ENCODE data around the gene CDK6. TPM values are rescaled to one million over a fixed set of nuclear protein-coding genes. Genes with fewer than 3 reads are reported as not detected.

CDK6 gene
- total RNA-seq, 1 donor from 2014 or later, result 6.0 TPM

- H3F3A ChIP-seq (ENCODE audit: low read depth), result peaks cover 15% of the 10 kb centered on the region
- H3K9me3 Mint-ChIP-seq, result no peaks in the 10 kb centered on the region
- no peak overlapping the region for H3K4me3 ChIP-seq
- no peaks in the 10 kb centered on the region for H4K20me1 ChIP-seq (ENCODE audit: low read depth)
- H2AFZ ChIP-seq (replicated peaks), result no peak overlapping the region
- H3K36me3 Mint-ChIP-seq, result peaks cover 8% of the 10 kb centered on the region
- H3K4me2 ChIP-seq, result no peak overlapping the region
- H3K36me3 ChIP-seq, result no peaks in the 10 kb centered on the region
- no peaks in the 10 kb centered on the region for H3K27me3 Mint-ChIP-seq (ENCODE audit: insufficient read depth, low read depth)
- peaks cover 20% of the 10 kb centered on the region for H3K4me1 ChIP-seq
- TF ChIP-seq EZH2 (IDR thresholded peaks at IDR 0.05), result no peak
- TF ChIP-seq EZH2phosphoT487 (IDR thresholded peaks at IDR 0.05), result no peak
- TF ChIP-seq, protein P1, sequence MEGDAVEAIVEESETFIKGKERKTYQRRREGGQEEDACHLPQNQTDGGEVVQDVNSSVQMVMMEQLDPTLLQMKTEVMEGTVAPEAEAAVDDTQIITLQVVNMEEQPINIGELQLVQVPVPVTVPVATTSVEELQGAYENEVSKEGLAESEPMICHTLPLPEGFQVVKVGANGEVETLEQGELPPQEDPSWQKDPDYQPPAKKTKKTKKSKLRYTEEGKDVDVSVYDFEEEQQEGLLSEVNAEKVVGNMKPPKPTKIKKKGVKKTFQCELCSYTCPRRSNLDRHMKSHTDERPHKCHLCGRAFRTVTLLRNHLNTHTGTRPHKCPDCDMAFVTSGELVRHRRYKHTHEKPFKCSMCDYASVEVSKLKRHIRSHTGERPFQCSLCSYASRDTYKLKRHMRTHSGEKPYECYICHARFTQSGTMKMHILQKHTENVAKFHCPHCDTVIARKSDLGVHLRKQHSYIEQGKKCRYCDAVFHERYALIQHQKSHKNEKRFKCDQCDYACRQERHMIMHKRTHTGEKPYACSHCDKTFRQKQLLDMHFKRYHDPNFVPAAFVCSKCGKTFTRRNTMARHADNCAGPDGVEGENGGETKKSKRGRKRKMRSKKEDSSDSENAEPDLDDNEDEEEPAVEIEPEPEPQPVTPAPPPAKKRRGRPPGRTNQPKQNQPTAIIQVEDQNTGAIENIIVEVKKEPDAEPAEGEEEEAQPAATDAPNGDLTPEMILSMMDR (IDR thresholded peaks at IDR 0.05), result no peak
- DNase-seq (ENCODE audit: low spot score), result no peak
- H3K4me1 Mint-ChIP-seq, result no peaks in the 10 kb centered on the region
- no peak overlapping the region for H3K27ac ChIP-seq
- H3K79me2 ChIP-seq (ENCODE audit: low read depth), result no peaks in the 10 kb centered on the region
- H3K4me3 Mint-ChIP-seq, result no peak overlapping the region
- no peak overlapping the region for H3K27ac Mint-ChIP-seq
- peaks cover 12% of the 10 kb centered on the region for H3K27me3 ChIP-seq
- H3K9ac ChIP-seq, result no peak overlapping the region
- no peaks in the 10 kb centered on the region for H3K9me3 ChIP-seq (ENCODE audit: low read depth)
Observed at GRCh38 chr7:92612501-92612900, 223.9 kb downstream of the CDK6 start.

GRCh38 chr7:92611735-92612134 is 224.6 kb downstream of the CDK6 start:
- H3K9me3 Mint-ChIP-seq, result no peaks in the 10 kb centered on the region
- H3F3A ChIP-seq (ENCODE audit: low read depth), result peaks cover 15% of the 10 kb centered on the region
- H2AFZ ChIP-seq (replicated peaks), result no peak overlapping the region
- H3K4me1 Mint-ChIP-seq, result no peaks in the 10 kb centered on the region
- H3K36me3 Mint-ChIP-seq, result peaks cover 3% of the 10 kb centered on the region
- H3K4me2 ChIP-seq, result no peak overlapping the region
- no peak for DNase-seq (ENCODE audit: low spot score)
- no peak overlapping the region for H3K27ac ChIP-seq
- no peaks in the 10 kb centered on the region for H3K27me3 Mint-ChIP-seq (ENCODE audit: insufficient read depth, low read depth)
- H4K20me1 ChIP-seq (ENCODE audit: low read depth), result no peaks in the 10 kb centered on the region
- H3K27ac Mint-ChIP-seq, result no peak overlapping the region
- no peaks in the 10 kb centered on the region for H3K36me3 ChIP-seq
- no peak overlapping the region for H3K9ac ChIP-seq
- peaks cover 19% of the 10 kb centered on the region for H3K27me3 ChIP-seq
- H3K9me3 ChIP-seq (ENCODE audit: low read depth), result no peaks in the 10 kb centered on the region
- TF ChIP-seq, protein P1 (IDR thresholded peaks at IDR 0.05), result no peak
- TF ChIP-seq EZH2phosphoT487 (IDR thresholded peaks at IDR 0.05), result no peak
- TF ChIP-seq EZH2 (IDR thresholded peaks at IDR 0.05), result no peak
- no peak overlapping the region for H3K4me3 ChIP-seq
- H3K4me3 Mint-ChIP-seq, result no peak overlapping the region
- H3K4me1 ChIP-seq, result peaks cover 20% of the 10 kb centered on the region
- H3K79me2 ChIP-seq (ENCODE audit: low read depth), result no peaks in the 10 kb centered on the region

DNA sequence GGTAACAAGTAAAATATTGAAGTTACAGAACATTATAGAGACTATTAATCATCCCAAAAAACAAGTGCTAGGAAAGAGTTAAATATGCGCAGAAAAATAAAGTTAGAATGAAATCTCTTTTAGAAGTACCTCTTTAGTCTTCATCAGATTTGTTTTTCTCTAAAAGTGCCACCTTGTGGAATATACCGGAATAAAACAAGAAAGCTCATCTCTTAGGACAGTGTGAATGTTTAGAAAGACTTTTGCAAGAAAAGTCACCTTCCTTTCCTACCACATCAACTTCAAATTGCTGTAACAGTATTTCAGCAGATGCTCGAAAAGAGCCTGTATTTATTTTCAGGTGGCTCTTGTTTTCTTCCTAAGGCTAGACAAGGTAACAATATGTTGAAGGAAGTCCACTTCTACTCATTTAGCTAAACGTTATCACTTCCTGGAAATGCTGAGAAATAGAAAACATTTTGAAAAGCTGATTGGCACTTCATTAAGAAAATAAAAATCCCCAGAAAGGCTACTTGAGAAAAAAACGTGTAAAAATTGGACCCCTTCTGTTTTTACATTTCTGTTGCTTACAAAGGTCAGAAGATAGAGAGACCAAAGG is 226.4 kb downstream of the CDK6 start:
- peaks cover 9% of the 10 kb centered on the region for H3K4me1 ChIP-seq
- H3K36me3 ChIP-seq, result no peaks in the 10 kb centered on the region
- H3K9ac ChIP-seq, result no peak overlapping the region
- no peak for TF ChIP-seq EZH2 (IDR thresholded peaks at IDR 0.05)
- TF ChIP-seq, protein P1 (IDR thresholded peaks at IDR 0.05), result peak; percentile 59
- no peak for DNase-seq (ENCODE audit: low spot score)
- no peaks in the 10 kb centered on the region for H3K4me1 Mint-ChIP-seq
- no peak overlapping the region for H3K27ac ChIP-seq
- peaks cover 20% of the 10 kb centered on the region for H3K27me3 ChIP-seq
- H3K9me3 ChIP-seq (ENCODE audit: low read depth), result no peaks in the 10 kb centered on the region
- H3K4me2 ChIP-seq, result no peak overlapping the region
- H3K9me3 Mint-ChIP-seq, result no peaks in the 10 kb centered on the region
- H3K4me3 ChIP-seq, result no peak overlapping the region
- H3K27me3 Mint-ChIP-seq (ENCODE audit: insufficient read depth, low read depth), result no peaks in the 10 kb centered on the region
- H3F3A ChIP-seq (ENCODE audit: low read depth), result peaks cover 15% of the 10 kb centered on the region
- no peaks in the 10 kb centered on the region for H4K20me1 ChIP-seq (ENCODE audit: low read depth)
- H3K79me2 ChIP-seq (ENCODE audit: low read depth), result no peaks in the 10 kb centered on the region
- peak overlapping the region; percentile 67 for H2AFZ ChIP-seq (replicated peaks)
- no peak overlapping the region for H3K4me3 Mint-ChIP-seq
- H3K27ac Mint-ChIP-seq, result no peak overlapping the region
- peaks cover 2% of the 10 kb centered on the region for H3K36me3 Mint-ChIP-seq

All from neural progenitor cell (in vitro differentiated cells).